Stimulated activated CD8-positive, alpha-beta memory T cell treated with anti-CD3 and anti-CD28 coated beads, Interleukin-15, amount 100 ng/mL, for 24 hours (primary cell): ENCODE results near the gene SLC35B4.

Source experiments
- DNase-seq: peaks from one replicate; pipeline ENCODE4 v3.0.0-alpha.2; 2020; ENCODE audit warnings: low read depth

The SLC35B4 gene, protein sequence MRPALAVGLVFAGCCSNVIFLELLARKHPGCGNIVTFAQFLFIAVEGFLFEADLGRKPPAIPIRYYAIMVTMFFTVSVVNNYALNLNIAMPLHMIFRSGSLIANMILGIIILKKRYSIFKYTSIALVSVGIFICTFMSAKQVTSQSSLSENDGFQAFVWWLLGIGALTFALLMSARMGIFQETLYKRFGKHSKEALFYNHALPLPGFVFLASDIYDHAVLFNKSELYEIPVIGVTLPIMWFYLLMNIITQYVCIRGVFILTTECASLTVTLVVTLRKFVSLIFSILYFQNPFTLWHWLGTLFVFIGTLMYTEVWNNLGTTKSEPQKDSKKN

DNA sequence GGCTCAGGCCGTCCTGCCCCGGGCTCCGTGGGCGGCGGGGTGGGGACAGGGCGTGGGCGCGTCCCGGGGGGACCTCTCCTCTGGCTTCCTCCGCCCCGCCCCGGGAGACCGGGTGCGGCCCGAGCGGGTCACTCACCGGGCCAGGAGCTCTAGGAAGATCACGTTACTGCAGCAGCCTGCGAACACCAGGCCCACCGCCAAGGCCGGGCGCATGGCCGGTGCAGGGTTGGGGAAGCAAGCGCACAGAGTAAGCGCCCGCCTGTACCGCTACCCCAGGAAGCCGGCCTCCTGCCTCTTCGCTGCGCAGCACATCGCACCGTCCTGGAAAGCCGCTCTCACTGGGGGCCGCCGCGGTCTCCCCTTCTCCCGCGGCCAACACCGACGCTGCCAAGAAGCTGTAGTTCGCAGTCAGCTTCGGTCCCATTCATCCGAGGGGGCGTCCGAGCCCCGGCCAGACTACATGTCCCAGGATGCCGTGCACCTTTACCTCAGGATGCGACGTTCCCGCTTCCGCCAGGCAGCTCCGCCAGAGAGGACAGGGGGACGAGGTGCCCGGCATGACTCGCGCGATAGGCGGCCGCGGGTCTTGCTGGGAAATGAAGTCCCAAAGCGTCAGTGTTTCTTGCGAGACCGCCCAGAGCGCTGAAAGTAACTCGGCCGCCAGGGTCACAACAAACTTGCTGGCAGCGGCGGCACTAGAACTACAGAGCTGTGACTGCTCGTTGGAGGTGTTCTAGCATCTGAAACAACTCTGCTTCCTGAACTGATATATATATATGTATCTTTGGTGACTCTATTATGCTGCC, at the start of gene SLC35B4:
Gene SLC35B4, minus strand, starts transcription at position 392 of the 806 bp plus-strand sequence. Its CDS starts 179 bp downstream, at position 213.
- DNase-seq = peak; percentile 78

DNA sequence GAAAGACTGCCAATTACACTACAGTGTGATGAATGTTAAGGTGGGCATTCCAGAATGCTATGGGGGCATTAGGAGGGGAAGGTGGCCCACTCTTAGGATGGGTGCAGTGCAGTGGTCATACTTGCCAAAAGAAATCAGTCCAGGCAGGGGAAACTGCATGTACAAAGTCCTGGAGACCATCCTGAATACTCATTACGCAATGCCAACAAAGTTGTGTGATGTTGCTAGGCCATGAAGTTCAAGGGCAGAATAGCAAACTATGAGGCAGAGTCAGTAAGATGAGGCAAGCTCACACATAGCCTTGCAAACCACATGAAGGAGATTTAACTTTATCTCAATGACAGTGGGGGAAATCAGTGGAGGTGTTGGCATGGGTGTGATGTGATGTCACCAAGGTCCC, 49.8 kb upstream of the SLC35B4 start:
- no peak for DNase-seq

DNA sequence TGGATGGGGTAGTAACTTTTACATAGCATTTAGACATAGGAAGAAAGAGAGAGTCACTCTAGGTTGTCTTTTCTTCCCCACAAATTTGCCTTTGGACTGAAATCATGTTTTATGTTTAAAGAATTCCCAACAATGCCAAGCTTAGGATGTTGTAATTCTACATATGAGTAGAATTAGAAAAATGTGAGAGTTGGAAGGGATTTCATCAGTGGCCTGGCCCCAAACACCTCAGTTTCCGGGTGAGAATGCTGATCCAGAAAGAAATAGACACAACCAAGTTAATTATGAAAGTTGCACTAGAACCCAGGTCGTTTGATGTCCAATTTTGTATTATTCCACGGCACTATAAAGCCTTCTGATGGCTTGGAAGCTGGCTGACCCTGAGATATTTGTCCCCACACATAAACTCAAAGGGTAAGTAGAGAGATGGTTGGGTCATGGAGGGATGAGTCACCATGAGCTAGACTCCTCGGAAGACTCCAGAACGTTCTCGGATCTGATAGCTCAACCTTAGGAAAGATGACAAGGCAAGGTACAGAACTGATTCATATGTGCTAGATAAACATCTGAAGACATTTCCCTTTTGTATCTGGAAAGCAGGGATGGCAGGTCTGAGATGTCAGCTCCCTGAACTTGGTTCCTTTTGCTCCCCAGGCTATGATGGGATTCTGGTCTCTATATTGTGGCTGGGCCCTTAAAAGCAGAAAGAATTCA, 48.8 kb upstream of the SLC35B4 start:
- no peak for DNase-seq

DNA sequence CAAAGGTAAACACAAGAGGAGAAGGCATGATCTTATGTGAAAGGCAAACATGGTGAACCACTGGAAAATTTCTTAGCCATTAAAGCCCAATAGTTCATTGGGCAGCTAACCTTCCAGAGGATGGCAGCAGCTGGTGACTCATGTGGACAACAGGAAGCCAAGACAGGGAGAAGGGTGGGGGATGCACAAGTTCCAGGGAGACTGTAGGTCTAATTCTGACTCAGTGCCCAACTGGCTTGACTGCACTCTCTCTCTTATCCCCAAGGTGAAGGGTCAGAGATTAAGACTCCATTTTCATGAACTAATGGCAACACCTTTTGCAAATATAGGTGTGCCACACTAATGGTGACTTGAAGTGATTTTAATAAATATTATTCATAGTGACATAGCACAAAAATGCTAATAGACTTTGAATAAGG, 47.9 kb upstream of the SLC35B4 start:
- no peak for DNase-seq

DNA sequence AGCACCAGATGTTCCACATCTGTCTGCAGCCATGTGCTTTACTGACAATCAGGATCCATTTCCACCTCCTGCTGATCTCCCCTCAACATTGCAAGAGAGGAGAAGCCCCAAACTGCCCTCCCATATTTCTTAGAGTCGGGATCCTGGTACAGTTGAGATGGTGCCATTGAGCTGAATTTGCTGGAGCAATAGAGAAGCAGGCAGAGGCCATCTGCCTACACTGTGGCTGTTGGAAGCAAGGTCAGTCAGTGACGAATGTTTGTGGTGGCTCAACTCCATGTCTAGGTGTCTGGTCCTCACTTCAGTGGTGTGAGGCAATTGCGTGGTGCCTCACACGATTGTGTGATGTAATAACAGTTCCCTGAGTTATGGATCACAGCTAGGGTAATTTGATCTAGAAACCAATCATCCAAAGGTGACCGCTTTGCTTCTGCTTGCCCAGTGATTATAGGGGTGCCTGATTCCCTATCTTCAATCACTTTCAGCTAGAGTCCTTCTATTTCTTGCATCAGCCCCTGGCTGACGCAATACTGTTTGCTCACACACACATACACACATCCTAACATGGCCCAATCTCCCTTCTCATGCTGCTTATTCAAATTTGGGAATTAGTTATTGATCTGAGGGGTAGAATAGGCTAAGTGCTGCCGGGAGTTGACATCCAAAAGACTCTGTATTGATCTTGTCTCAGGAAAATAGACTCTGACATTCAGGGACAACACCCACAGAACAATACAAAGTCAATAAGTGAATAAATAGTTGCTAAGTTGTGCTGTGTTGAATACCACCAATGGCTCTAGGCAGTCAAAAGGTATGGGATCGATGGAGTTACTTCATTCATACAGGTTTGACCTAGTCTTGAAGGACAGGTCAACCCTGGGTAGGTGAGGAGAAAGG, 46.1 kb upstream of the SLC35B4 start:
- DNase-seq = no peak

DNA sequence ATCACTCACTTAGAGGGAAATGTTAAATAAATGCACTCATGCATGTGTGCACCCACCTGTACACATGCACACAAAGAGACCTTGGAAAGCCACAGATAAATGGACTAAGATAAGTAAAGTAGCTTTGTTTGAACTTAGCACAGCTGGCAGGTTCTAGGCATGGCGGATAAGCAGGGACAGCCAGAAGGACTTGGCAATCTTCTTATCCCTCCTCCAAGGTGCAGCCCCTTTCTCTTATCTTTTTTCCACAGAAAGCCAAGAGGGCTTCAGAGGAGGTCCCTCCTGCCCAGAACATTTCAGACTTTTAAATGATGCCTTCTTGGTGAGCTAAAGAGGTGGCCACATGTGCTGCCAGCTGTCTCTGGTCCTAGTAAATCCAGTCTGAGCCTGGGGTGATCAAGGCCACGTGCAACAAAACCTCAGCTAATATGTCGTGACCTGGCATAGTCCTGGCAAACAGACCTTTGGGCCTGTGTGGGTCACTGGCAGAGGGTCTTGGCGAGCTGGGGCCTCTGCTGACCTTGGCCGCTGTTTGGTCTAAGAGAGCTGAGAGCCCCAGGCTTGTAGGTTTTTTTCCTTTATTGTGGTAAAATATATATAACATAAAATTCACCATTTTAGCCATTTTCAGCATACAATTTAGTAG, 43.2 kb upstream of the SLC35B4 start:
- DNase-seq = no peak

DNA sequence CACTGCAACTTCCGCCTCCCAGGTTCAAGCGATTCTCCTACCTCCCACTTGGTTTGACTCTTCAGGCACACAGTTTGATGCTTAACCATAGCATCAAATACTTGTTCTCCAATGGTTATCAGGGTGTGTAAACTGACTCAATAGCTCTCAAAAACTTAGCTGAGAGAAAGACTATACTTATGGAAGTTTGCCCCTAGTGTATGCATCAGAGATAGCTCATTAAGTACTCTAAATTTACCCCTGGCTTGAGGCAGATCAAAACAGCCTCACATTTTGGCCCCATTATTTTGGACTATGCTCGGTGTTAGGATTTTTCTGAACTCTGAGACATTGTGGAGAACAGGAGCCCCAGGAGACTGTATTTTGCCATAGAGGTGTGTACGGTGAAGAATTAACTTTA, 40.8 kb upstream of the SLC35B4 start:
- no peak for DNase-seq

DNA sequence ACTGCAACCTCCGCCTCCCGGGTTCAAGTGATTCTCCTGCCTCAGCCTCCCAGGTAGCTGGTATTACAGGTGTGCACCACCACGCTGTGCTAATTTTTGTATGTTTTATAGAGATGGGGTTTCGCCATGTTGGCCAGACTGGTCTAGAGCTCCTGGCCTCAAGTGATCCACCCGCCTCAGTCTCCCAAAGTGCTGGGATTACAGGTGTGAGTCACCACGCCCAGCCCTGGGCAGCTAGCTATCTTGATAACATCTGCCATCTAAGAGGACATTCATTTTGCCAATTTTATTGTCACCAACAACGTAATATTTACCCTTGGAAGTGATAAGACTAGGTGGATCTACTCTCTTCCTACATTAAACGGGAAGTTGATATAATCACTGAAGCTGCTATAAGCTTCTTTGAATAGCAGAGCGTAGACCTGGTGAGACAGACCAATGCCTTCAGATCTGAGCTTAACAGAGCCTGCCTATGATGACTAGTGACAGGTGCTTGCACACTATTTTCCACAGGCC, 39.7 kb upstream of the SLC35B4 start:
- no peak for DNase-seq

DNA sequence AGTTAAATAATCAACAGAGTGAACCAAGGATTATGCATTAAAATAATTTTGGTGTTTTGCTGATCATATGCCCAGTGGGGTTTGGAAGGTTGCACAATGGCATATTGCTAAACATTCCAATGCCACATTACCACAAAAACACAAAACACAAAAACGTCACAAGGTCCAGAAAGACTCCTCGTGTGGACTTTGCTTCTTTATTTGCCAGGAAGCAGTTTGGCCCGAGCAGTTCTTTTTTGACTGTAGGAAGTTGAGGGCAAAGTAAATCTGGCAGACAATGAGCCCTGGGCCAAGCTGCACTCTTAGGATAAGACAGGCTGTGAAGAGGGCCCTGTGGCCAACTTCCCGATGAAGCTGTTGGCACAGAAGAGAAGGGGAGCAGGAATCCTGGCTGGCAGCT, 39.2 kb upstream of the SLC35B4 start:
- no peak for DNase-seq

DNA sequence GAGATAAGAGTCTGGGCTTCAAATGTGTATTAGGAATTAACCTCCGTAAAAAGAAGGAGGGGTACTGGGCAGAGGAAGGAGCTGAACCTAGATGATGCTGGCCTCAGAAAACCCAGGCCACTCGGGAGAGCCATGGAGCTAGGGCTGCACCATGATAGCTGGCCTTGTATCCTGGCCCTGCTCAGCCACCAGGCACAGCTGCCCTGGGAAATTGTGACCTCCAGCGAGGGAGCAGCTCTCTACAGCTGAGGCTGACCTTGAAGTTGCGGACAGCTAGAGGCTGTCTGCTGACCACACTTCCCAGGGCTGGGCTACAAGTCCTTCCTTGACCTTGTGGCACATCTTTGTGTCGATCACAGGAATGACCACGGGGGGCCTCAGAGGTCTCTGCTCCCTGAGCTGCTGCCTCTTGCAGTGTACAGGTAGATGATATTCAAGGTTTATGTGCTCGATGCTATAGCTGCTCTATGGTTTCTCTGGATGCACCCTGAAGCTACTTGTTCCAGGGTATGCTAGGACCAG, 38.3 kb upstream of the SLC35B4 start:
- DNase-seq = no peak

DNA sequence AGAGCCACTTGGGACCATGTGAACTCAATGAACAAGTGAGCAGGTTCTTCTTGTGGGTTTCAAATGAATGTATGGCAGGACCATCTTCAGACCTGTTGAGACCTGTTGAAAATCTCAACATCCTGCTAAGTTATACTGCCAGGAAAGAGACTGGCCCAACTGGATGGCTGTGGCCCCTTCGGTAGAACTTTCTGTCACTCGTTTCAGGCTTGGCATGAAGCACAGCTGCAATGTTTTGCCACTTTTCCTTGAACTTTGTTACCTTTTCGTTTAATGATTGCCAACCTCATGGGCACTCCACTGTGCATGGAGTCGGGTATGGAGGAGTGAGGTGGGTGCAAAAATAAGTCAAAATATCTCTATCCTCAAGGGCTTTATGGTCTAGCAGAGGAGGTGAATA, 36.7 kb upstream of the SLC35B4 start:
- DNase-seq = no peak

DNA sequence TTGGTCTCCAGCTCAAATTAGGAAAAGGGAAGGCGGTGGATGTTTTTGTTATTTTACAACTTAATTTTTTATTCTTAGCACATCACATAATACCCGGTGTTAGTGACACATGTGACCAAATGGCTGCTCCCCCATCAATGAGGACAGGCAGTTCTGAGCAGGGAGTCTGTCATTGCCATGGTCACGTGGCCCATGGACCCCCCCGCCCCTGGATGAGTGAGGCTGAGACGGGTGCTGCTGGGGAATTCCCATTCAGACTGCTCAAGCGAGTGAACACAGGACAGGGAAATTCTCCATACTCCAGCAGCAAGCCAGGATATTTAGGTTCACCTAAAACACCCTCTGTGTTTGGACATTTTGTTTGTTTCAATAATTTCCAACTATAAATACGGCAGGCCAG, 34.7 kb upstream of the SLC35B4 start:
- DNase-seq = no peak

DNA sequence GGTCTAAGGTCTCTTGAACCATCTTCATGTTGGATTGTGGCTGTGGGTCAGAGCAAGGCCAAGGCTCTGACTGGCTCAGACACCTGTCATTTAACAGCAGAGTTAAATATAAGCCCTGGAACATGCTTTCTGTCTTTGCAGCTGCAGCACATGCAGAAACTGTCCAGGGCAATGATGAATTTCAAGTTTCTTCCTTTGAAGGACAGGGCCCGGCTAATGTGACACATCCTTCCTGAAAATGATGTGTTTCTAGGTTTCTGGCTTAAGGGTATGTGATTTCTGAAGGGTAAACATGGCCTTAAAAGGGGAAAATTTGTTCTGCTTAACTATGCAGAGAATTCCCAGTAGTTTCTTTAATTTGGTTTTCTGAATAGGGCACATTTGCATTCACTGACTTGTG, 34.0 kb upstream of the SLC35B4 start:
- DNase-seq = no peak

DNA sequence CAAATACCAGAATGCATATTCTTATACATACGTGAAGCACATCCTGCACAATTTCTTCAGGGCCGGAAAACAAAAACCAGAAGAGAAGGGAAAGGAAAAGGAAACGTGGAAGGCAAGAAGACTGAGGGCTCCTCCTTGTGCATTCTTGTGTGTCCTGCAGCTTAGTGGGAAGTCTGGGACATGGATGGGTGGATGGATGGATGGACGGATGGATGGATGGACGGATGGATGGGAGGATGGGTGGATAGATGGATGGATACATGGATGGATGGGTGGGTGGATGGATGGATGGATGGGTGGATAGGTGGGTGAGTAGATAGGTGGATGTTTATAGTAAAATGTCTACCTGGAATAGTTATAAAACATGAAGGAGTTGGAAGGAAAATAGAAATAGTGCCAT, 30.8 kb upstream of the SLC35B4 start:
- DNase-seq = no peak

DNA sequence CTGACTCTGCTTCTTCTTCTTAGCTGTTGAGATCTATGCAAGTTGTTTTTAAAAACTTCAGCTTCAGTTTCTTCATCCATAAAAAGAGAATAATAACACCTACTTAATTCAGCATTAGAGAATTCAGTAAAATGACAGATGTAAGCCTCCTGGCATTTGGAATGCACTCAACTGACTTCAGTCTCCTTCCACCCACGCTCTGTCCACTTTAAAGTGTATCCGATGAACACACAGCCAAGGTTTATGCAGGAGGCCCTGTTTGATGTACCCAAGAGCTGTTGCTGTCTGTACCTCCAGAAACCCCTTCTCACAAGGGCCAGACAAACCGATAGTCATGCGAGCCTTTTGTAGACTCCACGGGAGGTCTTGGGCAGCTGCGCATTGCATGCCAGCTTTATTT, 27.1 kb upstream of the SLC35B4 start:
- no peak for DNase-seq

DNA sequence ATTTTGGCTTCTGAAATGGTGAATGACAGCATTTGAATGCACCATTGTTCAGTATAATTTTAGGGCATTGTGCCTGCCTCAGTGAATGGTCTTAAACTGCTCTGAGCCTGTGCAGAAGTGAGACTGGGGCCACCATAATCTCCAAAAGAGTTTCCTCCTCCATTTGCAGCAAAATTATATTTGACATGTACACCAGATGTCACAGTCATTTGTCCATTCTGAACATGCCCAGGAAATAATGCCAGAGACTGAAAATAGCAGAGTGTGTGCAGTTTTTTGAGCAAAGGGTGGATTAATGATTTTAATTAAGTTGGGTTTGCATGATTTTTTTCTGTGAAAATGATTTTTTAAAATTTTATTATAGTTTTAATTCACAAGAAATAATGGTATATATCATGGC, 26.4 kb upstream of the SLC35B4 start:
- no peak for DNase-seq

DNA sequence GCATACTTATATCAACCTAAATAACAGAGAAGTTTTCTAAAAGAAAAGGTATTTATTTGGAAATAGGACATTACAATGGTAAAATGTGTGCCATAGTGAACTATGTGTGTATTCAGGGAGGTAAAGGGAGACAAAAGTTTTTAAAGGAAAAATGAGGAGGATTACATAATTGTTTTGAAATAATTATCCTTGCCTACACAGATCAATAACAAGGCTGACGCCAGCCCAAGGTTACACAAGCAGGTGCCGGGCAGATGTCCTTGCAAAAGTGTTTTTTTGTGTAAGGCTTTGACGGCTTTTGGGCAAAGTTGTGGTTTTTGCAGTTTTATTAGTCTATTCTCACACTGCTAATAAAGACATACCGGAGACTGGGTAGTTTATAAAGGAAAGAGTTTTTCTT, 22.7 kb upstream of the SLC35B4 start:
- no peak for DNase-seq

DNA sequence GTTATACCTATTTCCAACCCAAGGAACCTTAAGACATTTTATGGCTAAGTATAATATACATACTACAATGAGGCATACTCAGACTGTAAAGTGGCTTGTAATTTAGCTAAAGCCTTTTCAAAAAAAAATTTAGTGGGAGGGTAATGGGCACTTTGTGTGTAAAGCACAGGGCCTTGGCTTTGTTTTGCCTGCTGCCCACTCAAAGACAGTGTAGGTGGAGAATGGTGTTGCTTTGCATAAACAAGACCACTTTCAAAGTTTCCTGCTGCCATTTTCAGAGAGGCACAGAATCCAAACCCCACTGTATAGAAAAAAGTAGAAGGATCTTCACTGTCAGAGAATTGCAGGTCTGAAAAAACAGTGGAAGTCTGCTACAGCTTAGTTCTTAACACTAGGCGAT, 21.2 kb upstream of the SLC35B4 start:
- DNase-seq = no peak

DNA sequence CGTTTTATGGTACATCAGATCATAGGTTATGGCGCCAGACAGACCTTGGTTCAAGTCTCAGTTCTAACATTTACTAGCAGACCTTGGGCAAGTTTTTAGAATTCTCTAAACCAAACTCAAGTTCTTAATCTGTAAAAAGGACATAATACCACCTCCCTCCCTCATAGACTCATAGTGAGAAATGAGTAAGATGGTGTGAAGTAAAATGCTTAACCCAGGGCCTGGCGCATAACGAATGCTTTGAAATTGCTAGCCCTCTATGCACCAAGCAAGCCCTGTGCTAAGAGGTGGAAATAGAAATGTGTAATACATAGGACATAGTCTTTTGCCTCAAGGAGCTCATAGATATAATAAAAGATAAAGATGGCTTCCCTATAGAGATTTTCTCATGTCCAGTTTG, 17.7 kb upstream of the SLC35B4 start:
- no peak for DNase-seq

DNA sequence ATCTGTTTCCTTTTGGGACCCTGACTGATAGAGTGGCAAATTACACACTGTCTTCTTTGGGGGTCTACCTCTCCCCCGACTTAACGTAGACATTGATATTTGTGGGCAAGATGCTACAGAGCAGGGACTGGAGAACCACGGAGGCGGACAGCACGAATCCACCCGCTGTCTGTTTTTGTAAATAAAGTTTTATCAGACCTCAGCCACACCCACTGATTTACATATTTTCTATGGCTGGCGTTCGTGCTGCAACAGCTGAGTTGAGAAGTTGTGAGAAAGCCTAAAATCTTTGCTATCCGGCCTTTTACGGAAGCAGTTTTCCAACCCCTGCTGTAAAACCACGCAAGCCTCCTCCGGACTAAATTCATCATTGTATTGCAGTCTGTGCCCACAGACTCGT, 17.2 kb upstream of the SLC35B4 start:
- no peak for DNase-seq

DNA sequence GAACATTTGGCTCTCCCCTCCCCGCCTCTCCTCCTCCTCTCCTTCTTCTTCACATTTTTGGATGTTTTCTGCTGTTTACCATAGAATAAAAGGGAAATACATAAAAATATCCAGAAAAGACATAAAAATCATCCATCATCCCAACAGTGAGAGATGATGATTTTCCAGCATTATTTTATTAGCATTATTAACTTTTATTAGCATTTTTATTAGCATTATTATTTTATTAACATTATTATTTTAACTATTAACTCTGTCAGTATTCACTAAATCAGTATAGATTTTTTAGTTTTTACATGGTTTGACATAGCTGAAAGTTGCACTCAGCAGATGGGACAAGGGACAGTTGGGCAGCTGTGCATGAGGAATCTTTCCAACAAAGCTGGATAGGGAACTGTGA, 16.2 kb upstream of the SLC35B4 start:
- DNase-seq = no peak
